OCI-M2 (cell line): ENCODE data around the gene UBE2F.
"Not testable (repeated sequence)": the region's sequence is repeated elsewhere in the genome, so short reads cannot be mapped to it uniquely, and the experiment has no call there.

Experiments used
- DNase-seq: peaks from one replicate; lab custom pipeline; 2025; ENCODE audit not compliant: unreplicated experiment; lab: John Stamatoyannopoulos, UW

UBE2F gene

DNA sequence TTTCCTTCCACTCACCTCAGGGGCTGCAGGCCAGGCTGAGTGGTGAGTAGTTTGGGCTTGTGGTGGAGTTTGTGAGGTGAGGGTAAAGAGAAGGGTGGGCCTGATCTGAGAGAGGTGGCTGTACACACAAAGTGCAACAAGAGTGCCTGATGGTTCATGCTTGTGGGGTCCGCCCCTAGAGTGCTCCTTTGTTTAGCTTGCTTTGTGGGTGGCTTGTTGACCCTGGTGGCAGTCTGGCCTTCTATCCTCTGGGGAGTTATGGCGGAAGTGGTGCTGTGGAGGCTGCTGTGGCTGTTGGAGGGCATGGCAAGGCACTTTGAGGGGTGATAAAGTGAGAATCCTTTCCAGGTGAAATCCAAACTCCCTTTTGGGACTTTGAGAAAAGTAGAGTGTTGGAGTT lies 10.6 kb downstream of the UBE2F start:
- DNase-seq, result no peak

DNA sequence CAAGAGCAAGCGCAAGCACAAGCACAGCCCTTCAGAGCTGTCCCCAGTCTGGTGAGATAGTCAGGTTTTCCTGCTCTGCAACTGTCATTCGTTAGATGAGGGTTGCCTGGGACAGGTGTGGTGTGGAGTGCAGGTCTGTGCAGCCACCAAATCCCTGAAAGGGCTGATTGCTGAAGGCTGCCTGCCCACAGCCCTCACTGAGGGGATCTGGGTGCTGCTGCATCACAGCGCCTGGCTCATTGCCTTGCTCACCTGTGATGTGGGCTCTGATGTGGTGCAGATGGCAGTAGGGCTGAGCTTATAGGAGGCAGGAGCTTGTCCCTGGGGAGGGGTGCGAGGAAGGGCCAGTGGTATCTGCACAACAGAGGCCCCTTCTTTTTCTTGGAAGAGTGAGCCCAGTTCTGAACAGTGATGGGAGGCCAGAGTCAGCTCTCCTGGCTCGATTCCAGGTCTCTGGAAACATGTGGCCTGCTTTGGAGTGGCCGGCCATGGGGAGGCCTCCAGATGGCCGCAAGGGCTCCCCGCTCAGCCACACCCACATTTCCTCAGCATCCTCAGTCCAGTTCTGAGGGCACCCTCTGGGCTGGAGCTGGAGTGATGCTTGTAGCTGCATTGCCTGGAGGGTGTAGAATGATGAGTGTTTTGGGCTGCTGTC lies 11.4 kb downstream of the UBE2F start:
- DNase-seq, result no peak

DNA sequence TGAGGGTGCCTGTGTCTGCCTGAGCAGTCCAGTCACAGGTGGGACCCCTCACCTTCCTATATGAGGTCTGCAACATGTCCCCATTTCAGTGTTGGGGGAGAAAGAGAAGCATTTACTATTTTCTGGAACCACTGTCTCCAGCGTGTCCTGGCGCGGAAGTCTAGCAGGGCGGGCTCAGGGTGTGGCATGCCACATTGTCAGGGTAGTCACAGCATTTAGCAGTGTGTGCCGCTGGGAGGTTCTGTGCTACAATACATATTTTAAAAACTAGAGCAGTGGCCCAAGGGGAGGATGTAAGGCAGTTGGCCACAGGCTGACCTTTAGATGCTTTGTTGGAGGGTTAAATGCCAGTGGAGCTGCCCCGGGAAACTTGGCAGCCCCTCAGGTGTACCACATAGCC lies 12.5 kb downstream of the UBE2F start:
- DNase-seq, result no peak

DNA sequence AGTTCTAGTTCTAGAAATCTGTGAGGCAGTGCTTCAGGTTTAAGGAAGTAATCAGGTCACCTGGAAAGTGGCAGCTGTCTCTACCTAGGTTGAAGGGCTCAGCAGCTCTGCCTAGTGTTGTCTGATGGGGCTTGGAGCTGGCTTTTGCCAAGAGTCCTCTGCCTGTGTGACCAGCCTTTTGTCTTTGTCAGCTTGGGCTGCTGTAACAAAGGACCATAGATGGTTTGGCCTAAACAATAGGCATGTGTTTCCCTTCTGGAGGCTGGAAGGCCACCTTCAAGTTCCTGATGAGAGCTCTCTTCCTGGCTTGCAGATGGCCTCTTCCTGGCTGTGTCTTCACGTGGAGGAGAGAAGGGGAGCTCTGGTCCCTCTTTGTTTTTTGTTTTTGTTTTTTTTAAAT lies 13.3 kb downstream of the UBE2F start:
- DNase-seq, result no peak

DNA sequence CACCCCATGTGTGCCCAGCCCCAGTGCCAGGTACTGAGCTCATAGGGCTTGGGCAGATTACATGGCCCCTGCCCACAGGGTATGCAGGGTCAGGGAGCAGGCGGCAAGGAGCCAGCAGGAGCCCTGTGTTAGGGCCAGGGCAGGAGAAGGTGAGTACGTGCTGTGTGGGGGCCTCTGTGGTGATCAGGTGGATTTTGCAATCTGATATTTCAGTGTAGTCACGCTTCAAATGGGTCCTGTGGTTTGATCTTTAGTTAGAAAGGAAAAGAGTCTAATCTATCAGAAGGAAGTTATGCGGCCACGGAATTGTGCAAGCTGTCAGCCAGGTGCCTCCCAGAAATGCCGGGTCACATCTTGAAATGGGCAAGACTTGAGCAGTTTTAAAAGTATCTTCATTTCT lies 13.9 kb downstream of the UBE2F start:
- DNase-seq, result no peak

DNA sequence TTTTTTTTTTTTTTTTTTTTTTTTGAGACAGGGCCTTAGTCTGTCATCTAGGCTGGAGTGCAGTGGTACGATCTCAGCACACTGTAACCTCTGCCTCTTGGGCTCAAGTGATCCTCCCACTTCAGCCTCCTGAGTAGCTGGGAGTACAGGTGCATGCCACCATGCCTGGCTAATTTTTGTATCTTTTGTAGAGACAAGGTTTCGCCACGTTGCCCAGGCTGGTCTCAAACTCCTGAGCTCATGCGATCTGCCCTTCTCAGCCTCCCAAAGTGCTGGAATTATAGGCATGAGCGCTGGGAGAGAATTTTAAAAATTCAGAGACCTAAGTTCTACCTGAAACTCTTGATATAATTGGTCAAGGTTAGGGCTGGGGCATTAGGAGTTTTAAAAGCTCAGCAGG lies 14.8 kb downstream of the UBE2F start:
- not testable (repeated sequence) for DNase-seq

DNA sequence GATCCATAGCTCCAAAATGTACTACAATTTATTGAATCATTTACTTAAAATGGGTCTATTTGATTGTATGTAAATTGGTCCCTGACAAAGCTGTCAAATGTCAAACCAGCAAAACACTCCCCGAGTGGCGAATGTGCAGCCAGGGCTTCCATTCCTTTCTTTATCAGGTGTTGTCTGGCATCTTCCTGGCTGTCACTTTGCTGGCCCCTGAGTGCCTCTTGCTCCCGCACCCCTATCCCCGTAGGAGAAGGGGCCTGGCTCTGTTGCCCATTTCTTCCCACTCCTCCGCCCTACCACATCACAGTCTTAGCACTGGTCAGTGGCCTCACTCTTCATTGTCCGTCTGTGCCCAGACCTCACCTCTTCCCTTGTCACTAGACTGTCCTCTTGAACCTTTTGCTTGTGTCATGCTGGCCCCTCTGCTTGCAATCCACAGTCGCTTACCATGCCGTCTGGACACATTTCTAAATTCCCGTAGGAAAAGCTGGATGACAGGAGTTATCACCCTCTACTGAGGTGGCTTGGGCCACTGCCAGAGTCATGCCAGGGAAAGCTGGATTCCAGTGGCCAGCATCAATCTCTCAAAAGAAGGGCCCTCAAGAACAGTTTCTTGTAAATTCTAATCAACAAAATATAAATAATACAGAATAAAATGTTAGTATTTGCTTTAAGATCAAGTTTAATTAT lies 15.4 kb downstream of the UBE2F start:
- DNase-seq, result no peak

DNA sequence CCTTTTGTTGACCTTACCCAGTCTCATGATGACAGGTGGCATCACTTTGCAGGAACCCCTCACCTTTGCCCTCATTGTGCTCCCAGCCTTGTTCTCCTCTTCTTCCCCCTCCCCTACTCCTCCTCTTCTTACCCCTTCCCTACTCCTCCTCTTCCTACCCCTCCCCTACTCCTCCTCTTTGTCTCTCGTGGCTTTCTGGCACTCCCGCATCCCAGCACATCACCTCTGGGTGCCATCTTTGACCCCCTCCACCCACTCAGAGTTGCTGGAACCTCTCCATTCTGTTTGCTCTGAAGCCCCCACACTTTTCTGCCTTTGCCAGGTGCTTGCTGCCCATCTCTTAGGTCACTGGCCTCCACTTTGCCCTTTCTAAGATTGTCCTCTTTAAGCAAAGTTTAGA lies 17.1 kb downstream of the UBE2F start:
- DNase-seq, result no peak

DNA sequence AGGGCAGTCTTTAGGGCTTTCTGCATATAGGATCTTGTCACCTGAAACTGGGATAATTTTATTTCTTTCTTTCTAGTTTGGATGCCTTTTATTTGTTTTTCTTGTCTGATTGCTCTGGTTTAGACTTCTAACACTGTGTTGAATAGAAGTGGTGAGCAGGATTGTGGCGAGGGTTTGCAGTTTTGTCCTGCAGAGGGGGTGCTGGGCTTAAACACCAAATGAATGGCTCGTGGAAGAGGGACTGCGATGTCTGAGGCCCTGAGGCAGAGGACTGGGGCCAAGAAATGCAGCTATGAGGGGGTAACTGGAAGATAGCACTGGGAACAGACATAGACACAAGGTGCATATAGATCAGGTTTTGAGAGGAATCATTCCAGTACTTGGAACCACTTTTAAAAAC lies 20.5 kb downstream of the UBE2F start:
- no peak for DNase-seq

DNA sequence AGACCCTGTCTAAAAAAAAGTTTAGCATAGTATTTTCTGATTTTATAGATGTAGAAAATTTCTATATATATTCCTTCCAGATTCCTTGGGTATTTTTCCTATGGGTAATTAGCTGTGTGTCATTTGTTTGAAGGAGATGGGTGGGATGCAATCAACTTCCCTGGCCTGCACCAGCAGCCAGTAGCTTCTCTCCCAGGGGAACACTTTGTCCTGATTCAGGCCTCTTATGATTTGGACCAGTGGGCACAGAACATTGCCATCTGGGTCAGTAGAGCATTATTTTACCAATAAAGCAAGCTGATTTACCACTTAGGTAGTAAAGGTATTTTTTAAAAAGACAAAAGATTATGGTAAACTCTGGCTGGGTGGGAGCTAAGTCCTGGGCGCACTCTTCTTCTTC lies 26.9 kb downstream of the UBE2F start:
- no peak for DNase-seq

DNA sequence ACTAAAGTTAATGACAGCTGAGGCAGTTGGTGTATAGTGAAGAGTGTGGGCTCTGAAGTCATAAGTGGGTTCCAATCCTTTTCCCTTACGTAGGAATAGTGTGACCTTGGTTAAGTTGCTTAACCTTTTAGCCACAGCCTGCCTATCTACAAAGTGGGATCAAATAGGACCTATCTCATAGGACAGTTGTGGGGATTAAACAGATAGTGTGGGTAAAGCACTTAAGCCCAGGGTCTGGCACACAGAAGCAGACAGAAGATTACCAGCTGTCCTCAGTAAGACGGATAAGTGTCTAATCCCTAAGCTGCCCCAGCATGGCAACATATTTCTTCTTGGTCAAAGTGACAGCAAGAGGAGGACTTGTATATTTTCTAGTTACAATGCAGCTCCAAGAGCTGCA lies 28.2 kb downstream of the UBE2F start:
- no peak for DNase-seq

DNA sequence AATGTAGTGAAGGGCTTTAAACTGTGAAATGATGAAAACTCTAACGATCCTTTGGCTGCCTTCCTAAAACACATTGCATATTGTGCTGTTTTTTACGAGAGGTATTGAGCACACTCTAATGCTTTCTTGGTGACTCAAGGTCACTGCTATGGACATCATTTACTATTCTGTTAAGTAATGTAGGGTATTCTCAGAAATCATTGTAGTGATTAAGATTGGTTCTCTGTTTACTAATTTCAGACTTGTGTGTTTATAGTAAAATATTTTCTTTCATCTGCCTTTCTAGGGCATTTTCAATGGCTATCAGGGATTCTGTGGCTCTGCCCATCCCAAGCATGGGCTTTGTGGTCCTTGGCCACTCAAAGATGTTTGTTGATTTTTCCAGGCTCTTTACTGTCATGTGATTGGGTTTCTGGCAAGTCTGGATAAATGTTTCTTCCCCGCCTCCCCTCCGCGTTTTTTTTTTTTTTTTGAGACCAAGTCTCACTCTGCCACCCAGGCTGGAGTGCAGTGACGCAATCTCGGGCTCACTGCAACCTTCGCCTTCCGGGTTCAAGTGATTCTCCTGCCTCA lies 29.3 kb downstream of the UBE2F start:
- DNase-seq, result no peak

DNA sequence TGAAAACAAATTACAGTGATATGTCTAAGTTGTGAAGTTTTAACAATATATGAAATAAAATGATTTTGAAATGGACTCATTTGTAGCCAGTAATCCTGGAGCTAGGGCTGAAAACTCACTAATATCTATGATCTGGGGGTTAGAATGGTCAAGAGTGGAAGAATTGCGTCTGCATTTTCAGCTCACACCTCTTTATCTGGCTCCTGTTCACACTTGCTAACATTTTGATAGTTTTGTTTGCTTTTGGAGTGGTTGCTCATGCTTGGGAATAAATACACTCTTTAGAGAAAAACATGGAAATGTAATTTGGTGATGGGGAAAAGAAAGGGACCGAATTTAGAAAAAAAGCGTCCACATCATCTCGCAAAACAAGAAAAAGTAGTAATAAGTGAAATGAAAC lies 30.7 kb downstream of the UBE2F start:
- no peak for DNase-seq

DNA sequence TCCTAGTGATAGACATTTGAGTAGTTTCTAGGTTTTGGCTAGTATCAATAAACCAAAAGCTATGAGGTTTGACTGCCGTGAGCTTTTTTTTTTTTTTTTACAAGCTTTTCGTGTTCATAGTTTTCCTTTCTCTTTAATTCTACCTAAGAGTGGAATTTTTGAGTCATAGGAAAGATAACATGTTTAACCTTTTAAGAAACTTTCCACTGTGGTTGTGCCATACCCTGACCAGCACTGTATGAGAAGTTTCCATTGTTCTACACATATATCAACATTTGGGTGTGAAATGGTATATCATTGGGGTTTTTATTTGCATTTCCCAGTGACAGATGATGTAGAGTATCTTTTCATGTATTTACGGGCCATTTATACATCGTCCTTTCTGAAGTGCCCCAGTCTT lies 31.7 kb downstream of the UBE2F start:
- DNase-seq, result no peak

DNA sequence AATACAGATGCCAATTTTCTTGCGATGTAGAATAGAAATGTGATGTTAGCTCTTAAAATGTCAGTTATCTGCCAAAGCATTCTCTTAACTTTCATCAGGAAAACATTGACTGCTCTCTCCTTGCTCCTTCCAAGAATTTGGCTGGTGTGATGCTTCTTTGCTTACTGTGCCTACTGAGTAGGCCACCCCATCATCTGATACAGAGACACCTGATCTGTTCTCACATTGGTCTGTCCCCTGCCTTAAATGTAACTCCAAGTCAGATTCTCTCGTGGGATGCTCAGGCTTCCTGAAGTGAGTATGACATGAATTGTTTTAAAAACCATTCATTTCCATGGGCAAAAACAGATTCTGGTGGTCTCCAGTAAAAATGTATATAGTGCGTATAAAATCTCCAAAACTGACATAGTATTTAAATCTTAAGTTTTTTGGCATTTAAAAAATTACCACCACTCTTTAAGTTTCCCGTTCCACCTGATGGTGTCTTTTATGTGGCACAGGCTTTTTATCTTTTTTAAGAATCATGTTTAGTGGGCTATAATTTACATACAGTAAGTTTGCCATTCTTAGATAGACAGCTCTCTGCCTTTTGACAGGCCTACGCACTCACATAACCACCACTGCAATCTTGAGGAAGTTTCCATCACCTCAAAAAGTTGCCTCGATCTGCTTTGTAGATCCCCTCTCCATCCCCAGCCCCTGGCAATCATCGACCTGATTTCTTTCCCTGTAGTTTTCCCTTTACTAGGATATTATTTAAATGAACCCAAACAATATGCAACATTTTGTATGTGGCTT lies 36.6 kb downstream of the UBE2F start:
- no peak for DNase-seq

DNA sequence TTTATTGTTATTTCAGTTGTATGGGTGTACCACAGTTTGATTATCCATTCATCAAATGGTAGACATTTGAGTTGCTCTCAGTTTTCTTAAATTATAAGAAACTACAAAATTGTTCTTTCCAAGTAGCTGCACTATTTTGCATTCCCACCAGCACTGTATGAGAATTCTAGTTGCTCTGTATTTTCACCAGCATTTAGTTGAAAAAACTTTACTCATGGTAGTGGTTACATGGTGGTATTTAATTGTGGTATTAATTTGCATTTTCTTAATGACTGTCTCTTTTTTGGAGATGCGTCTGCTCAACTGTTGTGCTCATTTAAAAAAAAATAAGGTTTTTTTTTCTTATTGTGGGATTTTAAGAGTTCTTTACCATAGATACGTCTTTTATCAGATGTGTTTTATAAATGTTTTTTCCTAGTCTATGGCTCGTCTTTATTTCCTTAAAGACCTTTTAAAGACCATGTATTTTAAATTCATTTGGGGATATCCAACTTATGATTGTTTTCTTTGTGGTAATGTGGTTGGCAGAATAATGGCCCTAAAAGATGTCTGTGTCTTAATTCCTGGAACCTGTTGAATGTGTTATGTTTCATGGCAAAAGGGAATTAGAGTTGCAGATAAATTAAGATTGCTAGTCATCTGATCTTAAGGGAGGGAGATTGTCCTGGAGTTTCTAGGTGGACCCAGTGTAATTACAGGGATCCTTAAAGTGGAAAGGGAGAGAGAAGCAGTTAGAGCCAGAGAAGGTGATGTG lies 37.4 kb downstream of the UBE2F start:
- no peak for DNase-seq

DNA sequence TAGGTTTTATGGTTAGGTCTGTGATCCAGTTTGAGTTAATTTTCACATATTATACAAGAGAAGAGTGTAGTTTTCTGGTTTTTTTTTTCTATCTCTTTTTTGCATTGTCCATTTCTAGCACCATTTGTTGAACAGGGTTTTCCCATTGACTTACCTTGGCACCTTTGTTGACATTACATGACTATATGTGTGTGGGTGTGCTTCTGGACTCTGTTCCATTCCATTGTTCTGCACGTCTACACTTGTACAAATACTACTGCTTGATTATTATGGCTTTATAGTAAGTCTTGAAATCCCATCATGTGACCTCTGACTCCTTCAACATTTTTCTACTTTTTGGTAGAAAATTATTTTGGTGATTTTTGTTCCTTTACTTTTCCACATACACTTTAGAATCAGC lies 38.7 kb downstream of the UBE2F start:
- DNase-seq, result no peak

DNA sequence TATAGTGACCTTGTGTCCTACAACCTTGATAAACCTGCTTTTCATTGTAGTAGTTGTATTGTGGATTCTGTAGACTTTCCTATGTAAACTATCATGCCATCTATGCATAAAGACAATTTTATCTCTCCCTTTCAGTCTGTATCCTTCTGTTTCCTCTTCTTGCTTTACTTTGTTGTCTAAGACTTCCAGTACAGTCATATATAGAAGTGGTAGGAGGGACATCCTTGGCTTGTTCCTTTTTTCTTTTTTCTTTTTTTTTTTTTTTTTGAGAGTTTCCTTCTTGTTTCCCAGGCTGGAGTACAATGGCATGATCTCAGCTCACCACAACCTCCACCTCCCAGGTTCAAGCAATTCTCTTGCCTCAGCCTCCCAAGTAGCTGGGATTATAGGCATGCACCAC lies 39.7 kb downstream of the UBE2F start:
- no peak for DNase-seq

DNA sequence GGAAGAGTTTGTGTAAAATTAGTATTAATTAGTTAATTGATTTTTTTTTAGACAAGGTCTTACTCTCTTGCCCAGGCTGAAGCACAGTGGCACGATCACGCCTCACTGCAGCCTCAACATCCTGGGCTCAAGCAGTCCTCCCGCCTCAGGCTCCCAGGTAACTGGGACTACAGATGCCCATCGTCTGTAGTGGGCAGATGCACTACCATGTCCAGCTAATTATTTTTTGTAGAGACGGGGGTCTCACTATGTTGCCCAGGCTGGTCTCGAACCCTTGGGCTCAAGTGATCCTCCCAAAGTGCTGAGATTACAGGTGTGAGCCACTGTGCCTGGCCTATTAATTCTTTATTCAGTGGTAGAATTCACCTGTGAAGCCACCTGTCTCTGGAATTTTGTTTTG lies 41.1 kb downstream of the UBE2F start:
- no peak for DNase-seq

DNA sequence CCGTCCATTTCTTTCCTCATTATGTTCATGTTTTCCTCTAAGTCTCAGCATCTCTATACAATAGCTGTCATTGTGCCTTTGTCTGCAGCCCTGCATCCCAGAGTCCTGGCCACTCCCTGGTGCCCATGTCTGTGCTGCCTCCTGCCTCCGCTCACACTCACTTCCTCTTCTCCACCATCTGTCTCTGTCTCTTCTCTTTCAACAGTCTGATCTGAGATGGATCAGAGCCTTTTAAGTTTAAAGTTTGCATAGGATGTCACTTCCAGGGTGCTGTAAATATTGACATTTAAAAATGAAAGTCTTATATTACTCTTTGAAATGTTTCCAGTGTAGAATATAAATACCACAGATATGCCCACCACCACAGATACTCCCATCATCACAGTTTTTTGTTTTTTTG lies 42.7 kb downstream of the UBE2F start:
- no peak for DNase-seq

DNA sequence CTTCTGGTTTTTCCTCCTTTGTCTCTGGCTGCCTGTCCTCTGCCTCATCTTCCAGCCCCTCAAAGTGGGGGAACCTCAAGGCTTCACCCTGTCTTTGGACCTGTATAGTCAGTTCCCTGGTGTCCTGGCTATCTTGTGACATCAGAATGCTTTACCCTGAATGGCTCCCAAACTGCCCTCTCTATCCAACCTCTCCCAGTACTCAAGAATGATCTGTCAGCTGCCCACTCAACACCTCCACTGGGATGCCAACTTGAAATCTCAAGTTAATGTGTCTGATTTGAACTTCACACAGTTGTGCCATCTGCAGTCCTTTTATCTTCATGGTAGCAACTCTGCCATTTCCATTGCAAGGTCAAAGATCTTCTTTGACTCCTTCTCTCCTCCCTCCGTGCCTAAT lies 43.8 kb downstream of the UBE2F start:
- no peak for DNase-seq
